GM21825 (cell line): ENCODE results near the gene DHX34.
"Not testable (repeated sequence)": the region's sequence is repeated elsewhere in the genome, so short reads cannot be mapped to it uniquely, and the experiment has no call there.

Experiments used
- ATAC-seq: cut with Tn5 transposase; IDR thresholded peaks from one replicate; pipeline ENCODE4 v1.9.1; 2021; ENCODE audit warnings: mild to moderate bottlenecking, moderate library complexity; ENCODE audit not compliant: unreplicated experiment

Gene DHX34

GRCh38 chr19:47388721-47389120 lies 39.6 kb downstream of the DHX34 start:
- not testable (repeated sequence) for ATAC-seq

- ATAC-seq = no peak
These were observed 40.0 kb downstream of the DHX34 start for GRCh38 chr19:47389150-47389556.

- ATAC-seq = no peak
These were observed 41.7 kb downstream of the DHX34 start for GRCh38 chr19:47390533-47391488.

- no peak for ATAC-seq
These were observed 42.6 kb downstream of the DHX34 start for GRCh38 chr19:47391510-47392223.

- ATAC-seq = no peak
These were observed 49.8 kb downstream of the DHX34 start for GRCh38 chr19:47398707-47399597.

- no peak for ATAC-seq
These were observed 53.4 kb downstream of the DHX34 start for GRCh38 chr19:47402504-47402903.

- no peak for ATAC-seq
These were observed 55.5 kb downstream of the DHX34 start for GRCh38 chr19:47404334-47405196.

- no peak for ATAC-seq
These were observed 56.1 kb downstream of the DHX34 start for GRCh38 chr19:47405197-47405550.

- no peak for ATAC-seq
These were observed 56.8 kb downstream of the DHX34 start for GRCh38 chr19:47405854-47406417.

GRCh38 chr19:47406711-47407416 lies 57.7 kb downstream of the DHX34 start:
- no peak for ATAC-seq

- ATAC-seq = no peak
These were observed 58.3 kb downstream of the DHX34 start for GRCh38 chr19:47407417-47407774.

GRCh38 chr19:47408156-47408938 lies 59.2 kb downstream of the DHX34 start:
- ATAC-seq = no peak

- ATAC-seq = no peak
These were observed 62.0 kb downstream of the DHX34 start for GRCh38 chr19:47411101-47411500.

GRCh38 chr19:47411696-47412095 lies 62.6 kb downstream of the DHX34 start:
- ATAC-seq = not testable (repeated sequence)

GRCh38 chr19:47413941-47414340 lies 64.8 kb downstream of the DHX34 start:
- ATAC-seq = no peak

GRCh38 chr19:47414469-47414868 lies 65.4 kb downstream of the DHX34 start:
- no peak for ATAC-seq

- ATAC-seq = no peak
These were observed 67.0 kb downstream of the DHX34 start for GRCh38 chr19:47415953-47416642.

GRCh38 chr19:47416643-47416985 lies 67.5 kb downstream of the DHX34 start:
- no peak for ATAC-seq
